ENCODE results near the gene KCTD12. TPM values are rescaled to one million over a fixed set of nuclear protein-coding genes. Genes with fewer than 3 reads are reported as not detected.

The KCTD12 gene
- polyA plus RNA-seq, 1 experiment = 2.3 TPM

- no peak for TF ChIP-seq CTCF (IDR thresholded peaks at IDR 0.05; ENCODE audit: low read depth, low read length)
- H3K27me3 ChIP-seq (ENCODE audit: control insufficient read depth, insufficient read depth, low read length) = no peaks in the 10 kb centered on the region
These were observed 39.8 kb downstream of the KCTD12 start for GRCh38 chr13:76846363-76846762.

GRCh38 chr13:76845865-76846264 is 40.3 kb downstream of the KCTD12 start:
- H3K27ac ChIP-seq (ENCODE audit: low read depth, low read length) = no peak overlapping the region
- H3K4me3 ChIP-seq (ENCODE audit: low read depth, low read length) = no peak overlapping the region
- no peaks in the 10 kb centered on the region for H3K9me3 ChIP-seq (ENCODE audit: control insufficient read depth, insufficient read depth, low read length)
- no peak for TF ChIP-seq CTCF (IDR thresholded peaks at IDR 0.05; ENCODE audit: low read depth, low read length)
- CTCF ChIA-PET = no interaction called here
- POLR2A ChIA-PET = no interaction called here
- H3K27me3 ChIP-seq (ENCODE audit: control insufficient read depth, insufficient read depth, low read length) = no peaks in the 10 kb centered on the region
- DNase-seq (ENCODE audit: low read depth, low spot score) = no peak

More at GRCh38 chr13:76846363-76846762, 39.8 kb downstream of the KCTD12 start:
- no peaks in the 10 kb centered on the region for H3K9me3 ChIP-seq (ENCODE audit: control insufficient read depth, insufficient read depth, low read length)
- H3K27ac ChIP-seq (ENCODE audit: low read depth, low read length) = no peak overlapping the region
- no peak for DNase-seq (ENCODE audit: low read depth, low spot score)
- POLR2A ChIA-PET = no interaction called here
- H3K4me3 ChIP-seq (ENCODE audit: low read depth, low read length) = no peak overlapping the region
- CTCF ChIA-PET = no interaction called here

- Histone ChIP-seq H3K27ac (ENCODE audit: low read depth, low read length) (no peak overlapping the region), H3K9me3 (ENCODE audit: control insufficient read depth, insufficient read depth, low read length) (no peaks in the 10 kb centered on the region), H3K27me3 (ENCODE audit: control insufficient read depth, insufficient read depth, low read length) (no peaks in the 10 kb centered on the region), H3K4me3 (ENCODE audit: low read depth, low read length) (no peak overlapping the region)
- TF ChIP-seq CTCF (IDR thresholded peaks at IDR 0.05; ENCODE audit: low read depth, low read length) = no peak
- ChIA-PET POLR2A (no interaction called here), CTCF (no interaction called here)
- no peak for DNase-seq (ENCODE audit: low read depth, low spot score)
These were observed 40.8 kb downstream of the KCTD12 start for GRCh38 chr13:76845367-76845766.

GRCh38 chr13:76837801-76838200 is 48.4 kb downstream of the KCTD12 start:
- no peak for TF ChIP-seq CTCF (IDR thresholded peaks at IDR 0.05; ENCODE audit: low read depth, low read length)
- ChIA-PET POLR2A (interaction anchor here (0.6 kb wide), 1 partner anchor 1764 kb away, joined by 4 read pairs; no protein-coding TSS in a partner anchor), CTCF (interaction anchor here (0.6 to 0.7 kb wide), 2 partner anchors 20 to 165 kb away, joined by 3 read pairs; no protein-coding TSS in a partner anchor)
- no peaks in the 10 kb centered on the region for H3K27me3 ChIP-seq (ENCODE audit: control insufficient read depth, insufficient read depth, low read length)
- no peak overlapping the region for H3K4me3 ChIP-seq (ENCODE audit: low read depth, low read length)
- H3K27ac ChIP-seq (ENCODE audit: low read depth, low read length) = no peak overlapping the region
- H3K9me3 ChIP-seq (ENCODE audit: control insufficient read depth, insufficient read depth, low read length) = no peaks in the 10 kb centered on the region
- DNase-seq (ENCODE audit: low read depth, low spot score) = no peak

GRCh38 chr13:76836311-76836710 is 49.9 kb downstream of the KCTD12 start:
- POLR2A ChIA-PET = no interaction called here
- no peak for DNase-seq (ENCODE audit: low read depth, low spot score)
- TF ChIP-seq CTCF (IDR thresholded peaks at IDR 0.05; ENCODE audit: low read depth, low read length) = no peak
- CTCF ChIA-PET = interaction anchor here (1.1 kb wide), 1 partner anchor 14 kb away, joined by 5 read pairs; no protein-coding TSS in a partner anchor
- H3K27me3 ChIP-seq (ENCODE audit: control insufficient read depth, insufficient read depth, low read length) = no peaks in the 10 kb centered on the region
- H3K27ac ChIP-seq (ENCODE audit: low read depth, low read length) = no peak overlapping the region
- H3K9me3 ChIP-seq (ENCODE audit: control insufficient read depth, insufficient read depth, low read length) = no peaks in the 10 kb centered on the region
- no peak overlapping the region for H3K4me3 ChIP-seq (ENCODE audit: low read depth, low read length)

Data from AG04450 (cell line).